ENCODE data around the gene CLDN17. TPM values are rescaled to one million over a fixed set of nuclear protein-coding genes. Genes with fewer than 3 reads are reported as not detected.

The CLDN17 gene
- total RNA-seq, 1 donor from 2014 or later = not detected

GRCh38 chr21:30129246-30129645 is 37.4 kb downstream of the CLDN17 start:
- TF ChIP-seq CTCF (conservative IDR thresholded peaks at IDR 0.05) = no peak
- no peaks in the 10 kb centered on the region for H3K9me3 Mint-ChIP-seq
- H3K4me1 Mint-ChIP-seq = no peaks in the 10 kb centered on the region
- H3K27ac Mint-ChIP-seq (ENCODE audit: unreplicated experiment) = no peak overlapping the region
- DNase-seq (ENCODE audit: low read depth, low spot score) = no peak
- H3K27me3 Mint-ChIP-seq (ENCODE audit: low read depth) = no peaks in the 10 kb centered on the region
- no peak overlapping the region for H3K4me3 Mint-ChIP-seq
- no peaks in the 10 kb centered on the region for H3K36me3 Mint-ChIP-seq (ENCODE audit: low read depth)

GRCh38 chr21:30126576-30126975 is 40.0 kb downstream of the CLDN17 start:
- no peak for DNase-seq (ENCODE audit: low read depth, low spot score)
- Mint-ChIP-seq H3K27me3 (ENCODE audit: low read depth) (no peaks in the 10 kb centered on the region), H3K9me3 (no peaks in the 10 kb centered on the region), H3K36me3 (ENCODE audit: low read depth) (no peaks in the 10 kb centered on the region), H3K4me3 (no peak overlapping the region), H3K4me1 (no peaks in the 10 kb centered on the region), H3K27ac (ENCODE audit: unreplicated experiment) (no peak overlapping the region)
- no peak for TF ChIP-seq CTCF (conservative IDR thresholded peaks at IDR 0.05)

- no peak for DNase-seq (ENCODE audit: low read depth, low spot score)
- Mint-ChIP-seq H3K27ac (ENCODE audit: unreplicated experiment) (no peak overlapping the region), H3K4me3 (no peak overlapping the region), H3K27me3 (ENCODE audit: low read depth) (no peaks in the 10 kb centered on the region), H3K4me1 (no peaks in the 10 kb centered on the region), H3K36me3 (ENCODE audit: low read depth) (no peaks in the 10 kb centered on the region), H3K9me3 (peaks cover 2% of the 10 kb centered on the region)
- TF ChIP-seq CTCF (conservative IDR thresholded peaks at IDR 0.05) = no peak
Measured at GRCh38 chr21:30117631-30118030, 49.0 kb downstream of the CLDN17 start.

GRCh38 chr21:30116479-30116878 is 50.1 kb downstream of the CLDN17 start:
- no peaks in the 10 kb centered on the region for H3K27me3 Mint-ChIP-seq (ENCODE audit: low read depth)
- no peak overlapping the region for H3K4me3 Mint-ChIP-seq
- no peak overlapping the region for H3K27ac Mint-ChIP-seq (ENCODE audit: unreplicated experiment)
- H3K36me3 Mint-ChIP-seq (ENCODE audit: low read depth) = no peaks in the 10 kb centered on the region
- no peak for DNase-seq (ENCODE audit: low read depth, low spot score)
- no peak for TF ChIP-seq CTCF (conservative IDR thresholded peaks at IDR 0.05)
- peaks cover 2% of the 10 kb centered on the region for H3K9me3 Mint-ChIP-seq
- no peaks in the 10 kb centered on the region for H3K4me1 Mint-ChIP-seq

Other genes with a start within 250 kb of the CLDN17 start
- gene GRIK1, start 226.8 kb downstream of the CLDN17 start, total RNA-seq = 0.77 and 0.91 TPM in 2 replicates
- gene CLDN8, start 49.3 kb upstream of the CLDN17 start, total RNA-seq = not detected in 2 replicates
- gene KRTAP24-1, start 116.1 kb upstream of the CLDN17 start, total RNA-seq = not detected in 2 replicates
- gene KRTAP25-1, start 122.7 kb upstream of the CLDN17 start, total RNA-seq = not detected in 2 replicates
- gene KRTAP26-1, start 153.5 kb upstream of the CLDN17 start, total RNA-seq = not detected in 2 replicates
- gene KRTAP27-1, start 170.9 kb upstream of the CLDN17 start, total RNA-seq = not detected in 2 replicates
- not detected in 2 replicates for gene KRTAP23-1, start 181.8 kb upstream of the CLDN17 start, total RNA-seq
- gene KRTAP13-2, start 205.5 kb upstream of the CLDN17 start, total RNA-seq = not detected in 2 replicates
- not detected in 2 replicates for gene KRTAP13-1, start 229.2 kb upstream of the CLDN17 start, total RNA-seq